Natural killer cell (primary cell): ENCODE measurements around the gene CDK3. TPM values are rescaled to one million over a fixed set of nuclear protein-coding genes. Genes with fewer than 3 reads are reported as not detected.

Source experiments
- ATAC-seq, 3 donors: fragments of 150-1000 bp in 2 of 3; fragments of 200-7000 bp in 1 of 3; cut with Tn5 transposase; 1 replicate in 1 of 3; 2 replicates in 2 of 3; pipeline ENCODE4 v1.10.0; 2021; ENCODE audit warnings: mild to moderate bottlenecking in 2 of 3, moderate library complexity in 2 of 3
- DNase-seq, 2 donors: peaks; one replicate each; pipeline versions ENCODE4 v3.0.0 to v3.0.0-alpha.2; 2013 to 2021; ENCODE audit warnings: mixed read lengths in 1 of 2
- H3K27ac ChIP-seq: one replicate; pipeline ENCODE4 v1.5.1; 2013; ENCODE audit warnings: mild to moderate bottlenecking, low read length
- H3K27me3 ChIP-seq: one replicate; pipeline ENCODE4 v1.6.1; 2013; ENCODE audit warnings: low read length; ENCODE audit not compliant: control insufficient read depth, insufficient read depth
- H3K36me3 ChIP-seq: one replicate; pipeline ENCODE4 v1.6.1; 2013; ENCODE audit warnings: low read length; ENCODE audit not compliant: control insufficient read depth, insufficient read depth
- H3K4me1 ChIP-seq: one replicate; pipeline ENCODE4 v1.6.1; 2013; ENCODE audit warnings: low read length; ENCODE audit not compliant: control insufficient read depth, insufficient read depth
- H3K4me3 ChIP-seq: one replicate; pipeline ENCODE4 v1.5.1; 2013; ENCODE audit warnings: low read length
- H3K9me3 ChIP-seq: one replicate; pipeline ENCODE4 v1.6.1; 2013; ENCODE audit warnings: low read length; ENCODE audit not compliant: control insufficient read depth, insufficient read depth
- H3K27ac Mint-ChIP-seq, 2 donors: one replicate each; pipeline ENCODE4 v1.8.0; 2022; ENCODE audit warnings: mild to moderate bottlenecking in 2 of 2, mixed read lengths in 2 of 2, moderate library complexity in 1 of 2
- H3K27me3 Mint-ChIP-seq, 2 donors: one replicate each; pipeline ENCODE4 v1.8.0; 2022; ENCODE audit warnings: low read depth in 2 of 2, mixed read lengths in 2 of 2
- H3K36me3 Mint-ChIP-seq: one replicate; pipeline ENCODE4 v1.8.0; 2022; ENCODE audit warnings: mixed read lengths
- H3K4me1 Mint-ChIP-seq, 2 donors: one replicate each; pipeline ENCODE4 v1.8.0; 2022; ENCODE audit warnings: mixed read lengths in 2 of 2
- H3K4me3 Mint-ChIP-seq: one replicate; pipeline ENCODE4 v1.8.0; 2022; ENCODE audit warnings: mild to moderate bottlenecking, moderate library complexity, mixed read lengths
- H3K9me3 Mint-ChIP-seq, 2 donors: one replicate each; pipeline ENCODE4 v1.8.0; 2022; ENCODE audit warnings: mixed read lengths in 2 of 2
- WGBS: methylation state at CpG from one replicate; pipeline ENCODE4 v1.1.7; 2013; ENCODE audit warnings: missing lambda C conversion rate; ENCODE audit not compliant: insufficient coverage; 5-methylcytosine and 5-hydroxymethylcytosine counted together
- intact Hi-C: fragments of 100-400 bp; cut with micrococcal nuclease; formaldehyde crosslinking; loops from one replicate; pipeline ENCODE4 v1.14.2; 2022
- total RNA-seq, 4 donors: library from RNA; stranded (reverse); fragments of 120-200 nt in 1 of 4; gene quantifications; one replicate each; pipeline versions ENCODE4 v1.2.3 to v1.2.4, GENCODE V29; 2013 to 2022
- TF ChIP-seq, protein P1 (sequence below): fragments of 200-600 bp; IDR thresholded peaks from one replicate; pipeline ENCODE4 v1.8.0; 2022; ENCODE audit warnings: antibody characterized with exemption

Gene CDK3
- total RNA-seq, 3 donors from 2014 or later (not counting 1 experiment from before 2014, with no cell fraction given), result 5.5 to 13.6 (median 13.5) TPM

DNA sequence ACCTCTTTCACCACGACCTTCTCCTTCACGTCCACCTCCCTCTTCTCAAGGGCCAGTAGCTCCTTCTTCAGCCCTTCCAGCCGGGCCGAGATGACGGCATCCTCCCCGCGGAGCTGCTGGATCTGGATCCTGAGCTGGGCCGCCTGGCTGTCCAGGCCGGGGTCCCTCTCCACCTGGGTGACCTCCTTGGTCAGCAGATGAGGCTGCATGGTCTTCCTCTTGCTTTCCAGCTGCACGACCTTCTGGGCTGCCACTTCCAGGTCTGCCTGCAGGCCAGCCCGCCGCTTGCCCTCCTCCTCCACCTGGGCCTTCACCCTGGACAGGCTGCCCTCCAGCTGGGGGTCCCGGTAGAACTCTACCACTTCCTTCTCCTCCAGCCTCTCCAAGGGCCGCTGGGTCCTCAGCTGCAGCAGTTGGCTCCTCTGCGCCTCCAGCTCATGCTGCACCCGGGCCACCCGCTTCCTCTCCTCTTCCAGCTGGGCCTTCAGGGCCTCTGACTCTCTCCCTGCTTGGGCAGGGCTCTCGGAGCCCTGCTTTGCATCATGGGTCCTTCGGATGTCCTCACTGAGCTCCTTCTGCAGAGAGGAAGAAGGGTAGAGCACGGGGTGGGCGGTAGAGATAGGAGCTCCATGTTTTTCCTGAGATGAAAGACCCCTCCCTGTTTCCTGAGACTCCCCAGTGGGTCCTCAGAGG is 9.5 kb downstream of the CDK3 start:
- Mint-ChIP-seq H3K27ac (no peak overlapping the region), H3K9me3 (no peaks in the 10 kb centered on the region), H3K4me1 (peaks cover 0 to 7% of the 10 kb centered on the region in 2 donors), H3K36me3 (no peaks in the 10 kb centered on the region), H3K27me3 (no peaks in the 10 kb centered on the region), H3K4me3 (no peak overlapping the region)
- Histone ChIP-seq H3K27ac (no peak overlapping the region), H3K27me3 (no peaks in the 10 kb centered on the region), H3K4me1 (peaks cover 8% of the 10 kb centered on the region), H3K4me3 (no peak overlapping the region), H3K9me3 (no peaks in the 10 kb centered on the region), H3K36me3 (no peaks in the 10 kb centered on the region)
- no peak for ATAC-seq
- no peak for DNase-seq
- TF ChIP-seq, protein P1, sequence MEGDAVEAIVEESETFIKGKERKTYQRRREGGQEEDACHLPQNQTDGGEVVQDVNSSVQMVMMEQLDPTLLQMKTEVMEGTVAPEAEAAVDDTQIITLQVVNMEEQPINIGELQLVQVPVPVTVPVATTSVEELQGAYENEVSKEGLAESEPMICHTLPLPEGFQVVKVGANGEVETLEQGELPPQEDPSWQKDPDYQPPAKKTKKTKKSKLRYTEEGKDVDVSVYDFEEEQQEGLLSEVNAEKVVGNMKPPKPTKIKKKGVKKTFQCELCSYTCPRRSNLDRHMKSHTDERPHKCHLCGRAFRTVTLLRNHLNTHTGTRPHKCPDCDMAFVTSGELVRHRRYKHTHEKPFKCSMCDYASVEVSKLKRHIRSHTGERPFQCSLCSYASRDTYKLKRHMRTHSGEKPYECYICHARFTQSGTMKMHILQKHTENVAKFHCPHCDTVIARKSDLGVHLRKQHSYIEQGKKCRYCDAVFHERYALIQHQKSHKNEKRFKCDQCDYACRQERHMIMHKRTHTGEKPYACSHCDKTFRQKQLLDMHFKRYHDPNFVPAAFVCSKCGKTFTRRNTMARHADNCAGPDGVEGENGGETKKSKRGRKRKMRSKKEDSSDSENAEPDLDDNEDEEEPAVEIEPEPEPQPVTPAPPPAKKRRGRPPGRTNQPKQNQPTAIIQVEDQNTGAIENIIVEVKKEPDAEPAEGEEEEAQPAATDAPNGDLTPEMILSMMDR, result no peak
- intact Hi-C loops, result no loop called here
- 79% methylated on average over 21 of the region's 21 CpGs for WGBS

DNA sequence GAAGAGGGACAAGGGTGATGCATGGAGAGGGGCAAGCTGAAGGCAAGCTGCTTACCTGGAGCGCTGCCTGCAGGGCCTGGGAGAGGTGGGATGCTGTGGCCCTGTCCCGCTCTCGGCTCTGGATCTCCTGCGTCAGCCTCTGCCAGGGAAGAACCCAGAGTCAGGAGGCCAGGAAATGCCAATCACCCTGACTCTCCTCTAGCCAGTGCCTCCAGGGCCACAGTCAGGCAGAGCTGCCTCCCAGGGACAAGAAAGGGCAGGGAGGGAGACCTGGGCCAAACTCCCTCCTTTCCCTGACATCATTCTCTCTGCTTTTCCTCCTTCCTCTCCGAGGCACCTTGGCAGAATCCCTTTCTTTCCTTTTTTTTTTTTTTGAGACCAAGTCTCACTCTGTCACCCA is 11.3 kb downstream of the CDK3 start:
- H3K4me1 Mint-ChIP-seq, result peaks cover 0 to 7% of the 10 kb centered on the region in 2 donors
- DNase-seq (no peak), ATAC-seq (no peak)
- no peak overlapping the region for H3K4me3 Mint-ChIP-seq
- WGBS, result 90% methylated on average over 5 of the region's 5 CpGs
- H3K27ac Mint-ChIP-seq, result no peak overlapping the region
- Histone ChIP-seq H3K27ac (no peak overlapping the region), H3K4me3 (no peak overlapping the region), H3K9me3 (no peaks in the 10 kb centered on the region), H3K27me3 (no peaks in the 10 kb centered on the region), H3K36me3 (no peaks in the 10 kb centered on the region), H3K4me1 (peaks cover 8% of the 10 kb centered on the region)
- TF ChIP-seq, protein P1, result no peak
- no peaks in the 10 kb centered on the region for H3K27me3 Mint-ChIP-seq
- H3K9me3 Mint-ChIP-seq, result no peaks in the 10 kb centered on the region
- H3K36me3 Mint-ChIP-seq, result no peaks in the 10 kb centered on the region
- intact Hi-C loops, result no loop called here

DNA sequence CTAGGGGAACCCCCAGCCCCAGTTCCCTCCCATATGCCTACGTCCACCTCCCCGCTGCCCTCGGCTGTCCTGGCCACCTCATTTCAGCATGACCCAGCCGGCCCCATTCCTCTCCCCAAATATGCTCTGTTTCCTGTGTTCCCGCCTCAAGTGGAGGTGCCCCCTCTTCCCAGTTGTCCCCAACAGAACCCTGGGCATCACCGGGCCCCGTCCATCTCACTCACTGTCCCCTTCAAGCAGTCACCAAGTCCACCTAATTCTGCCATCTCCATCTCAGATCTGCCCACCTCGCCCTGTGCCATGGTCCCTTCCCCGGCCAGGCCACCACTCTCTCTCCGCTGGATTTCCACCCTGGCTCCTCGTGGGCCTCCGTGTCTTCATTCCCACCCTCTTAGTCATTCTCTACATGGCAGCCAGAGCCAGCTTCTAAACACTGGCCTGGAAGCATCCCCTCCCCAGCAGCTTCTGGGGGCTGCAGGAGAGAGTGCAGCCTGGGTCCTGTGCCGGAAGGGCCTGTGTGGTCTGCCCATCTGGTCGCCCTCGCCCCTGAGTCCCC is 12.8 kb downstream of the CDK3 start:
- WGBS, result 87% methylated on average over 15 of the region's 15 CpGs
- no peaks in the 10 kb centered on the region for H3K9me3 ChIP-seq
- ATAC-seq (no peak), DNase-seq (no peak)
- Mint-ChIP-seq H3K27me3 (no peaks in the 10 kb centered on the region), H3K27ac (no peak overlapping the region), H3K36me3 (no peaks in the 10 kb centered on the region), H3K9me3 (no peaks in the 10 kb centered on the region), H3K4me3 (no peak overlapping the region), H3K4me1 (peaks cover 0 to 7% of the 10 kb centered on the region in 2 donors)
- peaks cover 8% of the 10 kb centered on the region for H3K4me1 ChIP-seq
- no peaks in the 10 kb centered on the region for H3K36me3 ChIP-seq
- intact Hi-C loops, result no loop called here
- H3K27me3 ChIP-seq, result no peaks in the 10 kb centered on the region
- no peak overlapping the region for H3K27ac ChIP-seq
- TF ChIP-seq, protein P1, result no peak
- H3K4me3 ChIP-seq, result no peak overlapping the region
